DMS79 (cell line): ENCODE results near the gene ACOD1.
A peak's percentile ranks its signal among the peaks of the same experiment; 100 is the strongest.

Experiments
- DNase-seq: peaks from one replicate; lab custom pipeline; 2025; lab: John Stamatoyannopoulos, UW

ACOD1 gene

GRCh38 chr13:76991796-76992547 lies 43.7 kb downstream of the ACOD1 start, which contains the start of gene CLN5:
TSS of gene CLN5 (plus strand) at chr13:76992081. CDS start at chr13:76992099, 18 bp downstream.
- peak; percentile 68 for DNase-seq

GRCh38 chr13:76992548-76993001 lies 44.3 kb downstream of the ACOD1 start:
- no peak for DNase-seq

- DNase-seq, result no peak
Observed at GRCh38 chr13:76993021-76993420, 44.7 kb downstream of the ACOD1 start.

- no peak for DNase-seq
Observed at GRCh38 chr13:76993473-76993872, 45.2 kb downstream of the ACOD1 start.

DNA sequence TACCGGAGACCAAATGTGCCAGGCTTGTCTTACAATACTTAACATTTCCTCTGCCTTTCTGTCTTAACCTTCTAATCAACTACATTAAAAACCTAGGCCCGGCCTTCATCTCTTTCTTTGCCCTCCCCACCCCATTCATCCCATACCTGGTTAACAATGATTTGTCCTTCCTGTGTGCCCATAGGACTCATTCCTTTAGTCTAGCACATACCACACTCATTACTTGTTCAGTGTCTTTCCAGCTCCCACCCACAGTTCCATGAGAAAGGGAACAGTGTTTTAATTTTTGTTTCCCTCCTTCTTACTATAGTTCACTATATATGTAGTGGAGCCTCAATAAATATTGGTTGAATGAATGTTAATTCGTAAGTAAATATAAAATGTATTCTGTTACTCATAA lies 46.0 kb downstream of the ACOD1 start:
- no peak for DNase-seq

DNA sequence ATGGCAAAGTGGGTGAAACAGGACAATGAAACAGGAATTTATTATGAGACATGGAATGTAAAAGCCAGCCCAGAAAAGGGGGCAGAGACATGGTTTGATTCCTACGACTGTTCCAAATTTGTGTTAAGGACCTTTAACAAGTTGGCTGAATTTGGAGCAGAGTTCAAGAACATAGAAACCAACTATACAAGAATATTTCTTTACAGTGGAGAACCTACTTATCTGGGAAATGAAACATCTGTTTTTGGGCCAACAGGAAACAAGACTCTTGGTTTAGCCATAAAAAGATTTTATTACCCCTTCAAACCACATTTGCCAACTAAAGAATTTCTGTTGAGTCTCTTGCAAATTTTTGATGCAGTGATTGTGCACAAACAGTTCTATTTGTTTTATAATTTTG lies 52.2 kb downstream of the ACOD1 start:
- no peak for DNase-seq

- DNase-seq, result no peak
Observed at GRCh38 chr13:77001540-77001939, 53.2 kb downstream of the ACOD1 start.

DNA sequence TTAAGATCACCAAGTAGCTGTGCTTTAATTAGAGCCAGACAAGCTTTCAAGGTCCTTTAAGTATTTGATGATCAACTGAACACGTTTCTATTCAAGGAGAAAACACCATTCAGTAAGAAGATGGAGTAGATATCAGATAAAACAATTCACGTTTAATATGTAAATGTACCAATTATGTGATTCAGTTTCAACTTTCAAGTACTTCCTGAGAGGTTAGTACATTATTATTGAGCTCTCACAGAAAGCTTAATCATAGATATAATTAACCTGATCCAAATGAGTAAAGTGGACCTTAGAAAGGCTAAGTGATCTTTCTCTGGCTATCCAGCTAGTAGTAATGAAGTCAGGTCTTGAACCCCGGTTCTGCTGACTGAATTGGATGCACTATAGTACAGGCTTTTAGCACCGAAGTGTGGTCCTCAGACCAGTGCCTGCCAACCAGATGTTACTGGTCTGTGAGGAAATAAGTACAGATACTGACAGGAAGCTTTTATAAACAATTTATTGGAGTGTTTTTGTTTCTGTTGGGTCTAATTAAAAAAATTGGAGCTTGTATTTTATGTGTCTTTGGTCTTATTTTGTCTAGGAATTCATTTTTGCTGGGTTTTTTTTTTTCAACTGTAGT lies 53.8 kb downstream of the ACOD1 start:
- DNase-seq, result no peak

GRCh38 chr13:77002590-77003190 lies 54.4 kb downstream of the ACOD1 start:
- DNase-seq, result no peak
